IMR-90 (cell line): ENCODE measurements around the gene GAS7. TPM values are rescaled to one million over a fixed set of nuclear protein-coding genes. Genes with fewer than 3 reads are reported as not detected.
A peak's percentile ranks its signal among the peaks of the same experiment; 100 is the strongest.

Source experiments
- ATAC-seq: fragments of 200-7000 bp; cut with Tn5 transposase; 2 replicates; pipeline ENCODE4 v1.9.1; 2020; ENCODE audit warnings: low read depth, mild to moderate bottlenecking, moderate library complexity
- BruUV-seq: library from RNA; stranded (reverse); fragments of 400-500 nt; replicated peaks from 2 replicates; lab custom pipeline; 2021; lab: Mats Ljungman, UMichigan
- CTCF ChIA-PET: fragments of 300-600 bp; formaldehyde crosslinking; extraction: SDS; loops from one replicate; lab custom pipeline; 2021; ENCODE audit warnings: antibody characterized with exemption; lab: Yijun Ruan, JAX
- POLR2A ChIA-PET: fragments of 300-600 bp; sonication (Branson Sonifier 250); formaldehyde crosslinking; loops from one replicate; lab custom pipeline; 2022; ENCODE audit warnings: antibody characterized with exemption; ENCODE audit not compliant: unreplicated experiment; lab: Charles Lee
- DNase-seq: peaks from one replicate; pipeline ENCODE4 v3.0.0; 2013
- H2AFZ ChIP-seq: replicated peaks from 2 replicates; pipeline ENCODE3; 2013; ENCODE audit warnings: low read length, mild to moderate bottlenecking; ENCODE audit not compliant: poor library complexity
- H2AK5ac ChIP-seq: 2 replicates; pipeline ENCODE4 v1.6.1; 2013; ENCODE audit warnings: low read depth, low read length, inconsistent platforms
- H2AK9ac ChIP-seq: replicated peaks from 2 replicates; pipeline ENCODE3; 2013; ENCODE audit warnings: mild to moderate bottlenecking, low read depth, low read length, moderate library complexity; ENCODE audit not compliant: poor library complexity
- H2BK120ac ChIP-seq: 2 replicates; pipeline ENCODE4 v1.6.1; 2013; ENCODE audit warnings: low read depth, low read length, inconsistent platforms
- H2BK15ac ChIP-seq: 3 replicates; pipeline ENCODE4 v1.6.1; 2013; ENCODE audit warnings: low read depth, low read length, inconsistent platforms
- H2BK20ac ChIP-seq: 2 replicates; pipeline ENCODE4 v1.6.1; 2013; ENCODE audit warnings: low read depth, mild to moderate bottlenecking, inconsistent platforms, low read length, moderate library complexity
- H2BK5ac ChIP-seq: 2 replicates; pipeline ENCODE4 v1.6.1; 2013; ENCODE audit warnings: mild to moderate bottlenecking, low read depth, low read length, inconsistent platforms; ENCODE audit not compliant: poor library complexity, severe bottlenecking
- H3K14ac ChIP-seq: replicated peaks from 2 replicates; pipeline ENCODE4 v1.6.1; 2013; ENCODE audit warnings: low read depth, low read length, inconsistent platforms
- H3K18ac ChIP-seq: 2 replicates; pipeline ENCODE4 v1.6.1; 2013; ENCODE audit warnings: low read depth, low read length, control low read depth
- H3K23ac ChIP-seq: 2 replicates; pipeline ENCODE4 v1.6.1; 2013; ENCODE audit warnings: low read depth, low read length, inconsistent platforms
- H3K27ac ChIP-seq: 2 replicates; pipeline ENCODE4 v1.5.1; 2013; ENCODE audit warnings: mild to moderate bottlenecking, control low read depth, low read length; ENCODE audit not compliant: insufficient read depth
- H3K27me3 ChIP-seq: 2 replicates; pipeline ENCODE4 v1.6.1; 2013; ENCODE audit warnings: low read length; ENCODE audit not compliant: control insufficient read depth, insufficient read depth
- H3K36me3 ChIP-seq: 2 replicates; pipeline ENCODE4 v1.6.1; 2013; ENCODE audit warnings: low read length, mixed read lengths; ENCODE audit not compliant: control insufficient read depth, insufficient read depth
- H3K4ac ChIP-seq: 2 replicates; pipeline ENCODE4 v1.6.1; 2013; ENCODE audit warnings: low read depth, low read length, inconsistent platforms
- H3K4me1 ChIP-seq: 2 replicates; pipeline ENCODE4 v1.6.1; 2013; ENCODE audit warnings: low read length, mixed read lengths; ENCODE audit not compliant: control insufficient read depth, insufficient read depth
- H3K4me2 ChIP-seq: 2 replicates; pipeline ENCODE4 v1.6.1; 2013; ENCODE audit warnings: low read depth, mild to moderate bottlenecking, control low read depth, low read length, moderate library complexity
- H3K4me3 ChIP-seq: 2 replicates; pipeline ENCODE4 v1.5.1; 2013; ENCODE audit warnings: low read depth, mild to moderate bottlenecking, control low read depth, low read length, moderate library complexity; ENCODE audit not compliant: insufficient read depth
- H3K56ac ChIP-seq: 2 replicates; pipeline ENCODE4 v1.6.1; 2013; ENCODE audit warnings: low read length, inconsistent platforms; ENCODE audit not compliant: insufficient read depth; ENCODE audit errors: extremely low read depth
- H3K79me1 ChIP-seq, 2 experiments: 2 replicates each; pipeline ENCODE4 v1.6.1; 2013; ENCODE audit warnings: low read length in 2 of 2, inconsistent platforms in 1 of 2, low read depth in 1 of 2
- H3K9ac ChIP-seq: 2 replicates; pipeline ENCODE4 v1.6.1; 2013; ENCODE audit warnings: low read depth, low read length, control low read depth
- H3K9me1 ChIP-seq: 2 replicates; pipeline ENCODE4 v1.6.1; 2013; ENCODE audit warnings: low read length, inconsistent platforms; ENCODE audit not compliant: insufficient read depth
- H3K9me3 ChIP-seq: 2 replicates; pipeline ENCODE4 v1.6.1; 2013; ENCODE audit warnings: low read length; ENCODE audit not compliant: control insufficient read depth, insufficient read depth
- H4K20me1 ChIP-seq: 2 replicates; pipeline ENCODE4 v1.6.1; 2013; ENCODE audit warnings: low read length, inconsistent platforms; ENCODE audit not compliant: insufficient read depth
- H4K5ac ChIP-seq: 2 replicates; pipeline ENCODE4 v1.6.1; 2013; ENCODE audit warnings: mild to moderate bottlenecking, low read depth, low read length, control low read depth
- H4K8ac ChIP-seq, 2 experiments: 2 replicates each; pipeline ENCODE4 v1.6.1; 2013; ENCODE audit warnings: low read depth in 2 of 2, low read length in 2 of 2, control low read depth in 1 of 2, inconsistent platforms in 1 of 2
- H4K91ac ChIP-seq: 2 replicates; pipeline ENCODE4 v1.6.1; 2013; ENCODE audit warnings: low read depth, low read length, inconsistent platforms; ENCODE audit not compliant: insufficient read depth
- FOS ChIP-seq: fragments of 150-350 bp; IDR thresholded peaks from 2 replicates; pipeline ENCODE4 v1.6.1; 2016; ENCODE audit warnings: low read depth, low read length
- NFE2L2 ChIP-seq: fragments of 150-350 bp; IDR thresholded peaks from 2 replicates; pipeline ENCODE4 v1.6.1; 2016; ENCODE audit warnings: low read depth, mild to moderate bottlenecking, low read length
- WGBS, 2 experiments: methylation state at CpG; one replicate each; pipeline versions ENCODE4 v1.1.5 to v1.1.7; 2013; ENCODE audit warnings: missing lambda C conversion rate in 2 of 2; ENCODE audit not compliant: insufficient read length in 1 of 2; ENCODE audit errors: extremely low coverage in 2 of 2; 5-methylcytosine and 5-hydroxymethylcytosine counted together
- dilution Hi-C: fragments of 300-500 bp; cut with HindIII; formaldehyde crosslinking; loops from one replicate; pipeline ENCODE4 v1.14.3; 2018; ENCODE audit warnings: low sequenced_read_pairs; ENCODE audit not compliant: unreplicated experiment
- in situ Hi-C: fragments of 300-500 bp; cut with MboI; formaldehyde crosslinking; loops from 3 replicates; pipeline ENCODE4 v1.14.3; 2019; ENCODE audit warnings: low sequenced_read_pairs, inconsistent platforms, mixed read lengths
- intact Hi-C: fragments of 100-400 bp; cut with micrococcal nuclease; formaldehyde crosslinking; loops from 2 replicates; pipeline ENCODE4 v1.10.0; 2022
- polyA plus RNA-seq, 3 experiments: library from polyadenylated mRNA; depleted of rRNA; stranded (reverse); fragments of >200 nt; gene quantifications; 2 replicates each; pipeline ENCODE4 v1.2.3, GENCODE V29; 2012; ENCODE audit warnings: low replicate concordance in 1 of 3
- total RNA-seq: library from RNA; depleted of rRNA; stranded (reverse); fragments of >200 nt; gene quantifications from 2 replicates; pipeline ENCODE4 v1.2.3, GENCODE V29; 2012

Gene GAS7
- total and polyA plus RNA-seq, 2 of the 4 experiments (the other 2 are of a cell fraction) = 4.6 to 5.0 TPM

DNA sequence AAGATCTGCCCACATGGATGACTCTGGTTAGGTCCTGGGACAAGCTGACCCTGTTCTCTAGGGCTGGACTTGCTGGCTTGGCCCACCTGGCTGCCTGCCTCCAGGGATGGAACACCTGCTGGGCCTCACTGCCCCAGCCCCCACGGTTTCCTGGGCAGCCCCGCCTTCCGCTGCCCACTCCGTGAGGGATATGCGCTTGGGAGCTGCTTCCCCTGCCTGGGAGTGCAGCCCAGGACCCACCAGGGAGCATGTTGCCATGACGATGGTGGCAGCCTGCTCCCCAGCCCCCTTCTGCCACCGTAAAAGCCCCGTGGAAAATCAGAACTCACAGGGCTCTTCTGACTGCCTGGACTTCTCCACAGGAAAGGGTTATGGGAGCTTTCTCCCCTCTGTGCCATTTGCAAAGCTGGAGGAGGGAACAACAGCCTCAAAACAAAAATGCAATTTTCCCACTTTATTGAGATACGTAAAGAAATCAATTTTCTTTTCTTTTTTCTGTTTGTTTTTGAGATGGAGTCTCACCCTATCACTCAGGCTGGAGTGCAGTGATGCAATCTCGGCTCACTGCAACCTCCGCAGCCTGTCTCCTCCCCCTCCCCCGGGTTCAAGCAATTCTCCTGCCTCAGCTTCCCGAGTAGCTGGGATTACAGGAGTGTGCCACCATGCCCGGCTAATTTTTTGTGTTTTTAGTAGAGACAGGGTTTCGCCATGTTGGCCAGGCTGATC, 18.0 kb upstream of the GAS7 start:
- Histone ChIP-seq H2BK20ac (no peak overlapping the region), H2AFZ (peak overlapping the region; percentile 63), H2AK9ac (no peak overlapping the region), H3K27ac (no peak overlapping the region), H3K23ac (no peak overlapping the region), H3K79me1 (no peaks in the 10 kb centered on the region), H3K4ac (no peak overlapping the region), H3K27me3 (no peaks in the 10 kb centered on the region), H3K9me3 (peaks cover 6% of the 10 kb centered on the region), H4K91ac (no peak overlapping the region), H2AK5ac (no peak overlapping the region), H3K9ac (no peak overlapping the region), H3K4me1 (peaks cover 1% of the 10 kb centered on the region; the same call in 1 of the 2 replicates), H4K8ac (no peak overlapping the region), H3K4me2 (no peak overlapping the region; the same call in 1 of the 2 replicates), H3K4me3 (no peak overlapping the region), H2BK5ac (no peak overlapping the region), H2BK120ac (no peak overlapping the region), H3K36me3 (no peaks in the 10 kb centered on the region), H3K56ac (no peak overlapping the region), H3K18ac (no peak overlapping the region), H4K5ac (no peak overlapping the region), H2BK15ac (no peak overlapping the region), H3K14ac (no peak overlapping the region), H3K9me1 (no peaks in the 10 kb centered on the region; the same call in 1 of the 2 replicates), H4K20me1 (no peaks in the 10 kb centered on the region)
- dilution Hi-C loops = no loop called here
- WGBS, 2 experiments = 22% methylated on average over 5 of the region's 15 CpGs; no CpG with 5 or more reads in 1 of the 2 experiments
- intact Hi-C loops = no loop called here
- ChIA-PET POLR2A (no interaction called here), CTCF (no interaction called here)
- BruUV-seq = no TSS peak
- no peak for ATAC-seq
- TF ChIP-seq FOS (no peak), NFE2L2 (no peak)
- in situ Hi-C loops = no loop called here
- DNase-seq = no peak
